ENCODE measurements around the gene LPCAT4.
A peak's percentile ranks its signal among the peaks of the same experiment; 100 is the strongest.
"Not testable (repeated sequence)": the region's sequence is repeated elsewhere in the genome, so short reads cannot be mapped to it uniquely, and the experiment has no call there.

Gene LPCAT4

DNA sequence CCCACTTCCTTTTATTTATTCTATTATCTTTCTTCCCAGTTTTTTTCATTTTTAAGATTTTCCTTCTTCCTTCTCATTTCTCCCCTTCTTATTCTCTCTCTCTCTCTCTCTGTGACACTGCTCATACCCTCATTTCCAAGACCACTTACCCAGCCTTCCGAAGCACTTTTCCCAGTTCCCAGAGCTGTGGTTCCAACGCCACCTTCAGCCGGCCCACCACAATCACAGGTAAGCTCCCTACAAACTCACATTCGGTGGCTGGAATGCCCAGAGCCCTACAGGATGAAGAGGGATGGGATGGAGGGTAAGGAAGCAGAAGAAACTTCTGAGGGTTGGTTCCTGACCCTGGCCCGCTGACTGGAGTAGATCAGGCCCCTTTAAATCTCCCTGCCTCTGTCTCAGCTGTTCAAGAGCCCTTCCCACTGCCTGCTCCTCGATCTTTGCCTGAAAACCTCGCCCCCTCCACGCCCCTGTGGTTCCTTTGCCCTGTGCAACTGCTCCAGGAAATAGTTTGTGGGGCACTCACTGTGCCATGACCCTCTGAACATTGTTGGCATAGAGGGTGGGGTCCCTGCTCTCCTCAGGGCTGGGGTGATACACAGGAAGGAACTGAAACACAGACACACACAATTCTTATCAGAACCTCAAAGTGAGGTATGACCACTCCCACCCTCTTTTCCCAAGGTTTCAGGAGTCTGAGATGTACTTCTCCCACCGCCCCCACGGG lies 4.8 kb downstream of the LPCAT4 start:
- no peak for DNase-seq

DNA sequence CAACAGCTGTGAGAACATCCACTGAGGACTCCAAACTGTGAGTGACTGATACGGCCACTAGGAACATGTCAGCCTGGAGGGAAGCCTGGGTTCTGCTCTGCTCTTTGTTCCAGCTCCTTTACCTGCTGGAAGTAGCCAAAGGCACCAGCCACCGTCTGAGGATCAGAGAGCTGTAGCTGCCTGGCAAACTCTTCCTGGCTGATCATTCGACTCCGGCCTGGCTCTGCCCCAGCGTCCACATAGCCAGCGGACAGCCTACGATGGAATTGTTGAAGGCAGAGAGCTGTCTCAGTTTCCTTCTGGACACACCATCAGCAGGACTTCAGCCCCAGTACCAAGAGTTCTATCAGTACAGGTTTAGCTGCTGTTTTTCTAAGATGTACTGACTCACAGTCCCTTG lies 5.7 kb downstream of the LPCAT4 start:
- DNase-seq, result no peak

DNA sequence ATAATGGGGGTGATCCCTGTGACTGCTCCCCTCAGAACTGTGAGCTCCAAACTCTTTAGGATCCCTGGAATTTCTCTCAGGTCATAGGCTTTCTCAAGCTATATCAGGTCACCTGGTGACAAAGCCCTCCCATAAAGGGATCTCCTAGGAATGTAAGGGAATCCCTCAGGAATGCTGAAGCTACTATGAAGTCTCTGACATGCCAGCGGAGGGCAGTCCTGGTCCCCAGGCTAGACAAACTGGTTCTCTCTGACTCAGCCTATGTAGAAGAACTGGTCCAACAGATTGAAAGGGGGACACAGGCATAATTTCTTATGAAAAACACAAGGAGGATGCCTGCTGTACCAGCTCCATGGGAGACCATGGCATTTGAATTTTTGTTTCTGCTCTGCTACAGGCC lies 6.7 kb downstream of the LPCAT4 start:
- no peak for DNase-seq

DNA sequence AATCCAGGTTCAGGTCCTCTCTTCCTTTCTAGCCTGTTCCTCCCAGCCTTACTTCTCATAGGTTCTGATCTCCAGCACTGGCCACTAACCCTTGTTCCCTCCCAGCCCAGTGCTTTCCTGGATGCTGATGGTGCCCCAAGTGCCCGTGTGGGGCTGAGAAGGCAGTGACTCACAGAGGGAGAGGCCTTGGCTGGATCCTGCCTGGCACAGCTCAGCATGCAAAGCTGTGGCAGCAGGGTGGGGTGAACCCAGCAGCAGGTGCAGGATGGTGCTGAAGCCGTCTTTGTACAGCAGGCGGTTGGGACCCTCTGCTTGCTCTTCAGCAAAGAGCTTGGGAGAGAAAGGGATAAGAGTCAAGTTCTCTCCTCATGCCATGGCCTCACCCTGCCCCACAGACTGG lies 7.6 kb downstream of the LPCAT4 start:
- no peak for DNase-seq

DNA sequence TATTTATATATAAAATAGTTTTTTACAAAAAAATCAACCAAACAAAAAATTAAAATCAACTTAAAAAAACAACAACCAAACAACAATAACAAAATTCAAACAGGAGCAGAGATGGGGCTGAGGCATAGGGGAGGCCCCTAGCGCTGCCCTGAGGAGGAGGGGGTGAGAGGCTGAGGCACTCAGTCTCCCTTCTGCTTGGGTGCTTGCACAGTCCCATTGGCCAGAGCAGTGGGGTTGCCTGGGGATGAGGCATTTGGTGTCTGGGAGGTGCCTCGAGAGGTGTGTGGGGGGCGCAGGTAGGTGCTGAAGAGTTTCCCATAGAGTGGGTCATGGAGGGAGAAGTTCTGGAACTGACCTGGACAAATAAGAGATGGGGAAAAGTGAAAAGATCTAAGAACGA lies 8.0 kb downstream of the LPCAT4 start:
- DNase-seq, result no peak

DNA sequence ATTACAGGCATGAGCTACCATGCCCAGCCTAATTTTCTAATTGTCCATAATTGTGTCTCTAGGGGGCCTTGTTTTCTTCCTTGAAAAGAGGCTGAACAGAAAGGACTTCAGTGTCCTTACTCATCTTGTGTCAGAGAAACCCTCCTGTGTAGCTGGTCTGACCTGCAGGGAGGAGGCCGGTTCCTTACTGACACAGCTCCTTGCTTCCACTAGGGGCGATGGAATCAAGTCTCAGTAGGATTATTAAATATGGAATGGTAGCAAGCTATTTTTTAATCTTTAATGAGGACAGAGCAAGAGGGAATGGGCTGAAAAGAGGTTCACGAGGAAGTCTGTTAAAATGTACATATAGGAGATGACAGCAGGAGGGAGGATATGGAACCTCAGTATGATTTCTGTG lies 8.6 kb downstream of the LPCAT4 start:
- DNase-seq, result no peak

DNA sequence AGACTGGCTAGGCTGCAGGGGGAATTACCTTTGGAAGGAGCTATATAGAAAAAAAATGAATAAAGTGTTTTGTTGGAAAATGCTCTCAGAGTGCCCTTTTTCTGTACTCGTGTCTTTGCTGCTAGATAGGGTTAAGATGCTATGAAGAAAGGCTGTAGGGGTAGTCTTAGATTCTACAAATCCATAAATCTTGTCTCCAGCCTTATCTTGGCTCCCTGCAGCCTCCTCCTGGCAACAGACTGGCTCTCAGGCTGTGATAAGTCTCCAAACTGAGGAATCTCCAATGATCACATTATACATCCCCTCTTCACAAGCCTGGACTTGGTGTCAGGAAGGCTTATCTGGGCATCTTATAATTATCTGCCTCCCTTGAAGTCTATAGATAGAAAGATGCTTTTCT lies 9.3 kb downstream of the LPCAT4 start:
- DNase-seq, result no peak

DNA sequence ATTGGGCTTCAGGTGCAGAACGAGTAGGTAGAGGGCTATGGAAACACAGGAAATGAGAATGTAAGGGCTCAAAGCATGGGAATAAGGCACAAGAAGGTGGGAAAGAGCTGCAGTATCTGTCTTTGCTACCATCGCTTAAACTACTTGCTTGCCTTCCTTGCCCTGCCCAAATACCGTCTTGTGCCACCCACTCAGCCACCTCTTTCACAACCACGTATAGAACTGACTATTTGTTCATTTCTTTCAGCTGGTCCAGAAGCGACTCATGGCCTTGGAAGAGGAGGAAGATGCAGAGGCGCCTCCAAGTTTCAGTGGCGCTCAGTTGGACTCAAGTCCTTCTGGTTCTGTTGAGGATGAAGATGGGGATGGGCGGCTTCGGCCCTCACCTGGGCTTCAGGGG lies 11.8 kb downstream of the LPCAT4 start:
- no peak for DNase-seq

DNA sequence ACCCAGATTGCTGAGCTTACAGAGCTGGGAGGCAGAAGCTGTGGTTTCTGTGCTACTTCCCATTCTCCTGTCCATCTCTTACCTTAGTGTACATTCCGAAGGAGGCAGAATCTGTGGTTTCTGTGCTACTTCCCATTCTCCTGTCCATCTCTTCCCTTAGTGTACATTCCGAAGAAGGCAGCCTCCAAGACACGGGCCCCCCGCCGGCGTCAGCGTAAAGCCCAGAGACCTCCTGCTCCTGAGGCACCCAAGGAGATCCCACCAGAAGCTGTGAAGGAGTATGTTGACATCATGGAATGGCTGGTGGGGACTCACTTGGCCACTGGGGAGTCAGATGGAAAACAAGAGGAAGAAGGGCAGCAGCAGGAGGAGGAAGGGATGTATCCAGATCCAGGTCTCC lies 12.7 kb downstream of the LPCAT4 start:
- no peak for DNase-seq

DNA sequence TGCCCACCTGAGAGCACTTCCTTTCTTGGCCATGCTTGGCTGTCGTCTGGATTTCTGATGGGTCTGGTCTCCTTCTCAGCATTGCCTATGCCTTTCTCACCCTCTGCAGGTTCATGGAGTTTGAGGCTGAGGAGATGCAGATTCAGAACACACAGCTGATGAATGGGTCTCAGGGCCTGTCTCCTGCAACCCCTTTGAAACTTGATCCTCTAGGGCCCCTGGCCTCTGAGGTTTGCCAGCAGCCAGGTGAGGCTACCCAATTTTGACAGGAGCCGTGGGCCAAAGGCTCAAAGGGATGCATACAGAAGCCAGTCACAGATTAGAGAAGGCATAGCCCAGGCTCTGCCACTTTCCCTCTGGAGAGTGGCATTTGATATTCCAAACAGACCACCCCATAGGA lies 13.4 kb downstream of the LPCAT4 start:
- DNase-seq, result no peak

DNA sequence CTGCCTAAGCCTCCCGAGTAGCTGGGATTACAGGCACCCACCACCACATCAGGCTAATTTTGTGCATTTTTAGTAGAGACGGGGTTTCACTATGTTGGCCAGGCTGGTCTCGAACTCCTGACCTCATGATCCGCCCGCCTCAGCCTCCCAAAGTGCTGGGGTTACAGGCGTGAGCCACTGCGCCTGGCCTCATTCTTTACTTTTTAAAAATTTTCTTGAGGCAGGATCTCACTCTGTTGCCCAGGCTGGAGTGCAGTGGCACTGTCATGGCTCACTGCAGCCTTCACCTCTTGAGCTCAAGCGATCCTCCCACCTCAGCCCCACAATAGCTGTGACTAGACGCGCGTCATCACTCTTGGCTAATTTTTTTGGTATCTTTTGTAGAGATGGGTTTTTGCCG lies 14.0 kb downstream of the LPCAT4 start:
- DNase-seq, result not testable (repeated sequence)

DNA sequence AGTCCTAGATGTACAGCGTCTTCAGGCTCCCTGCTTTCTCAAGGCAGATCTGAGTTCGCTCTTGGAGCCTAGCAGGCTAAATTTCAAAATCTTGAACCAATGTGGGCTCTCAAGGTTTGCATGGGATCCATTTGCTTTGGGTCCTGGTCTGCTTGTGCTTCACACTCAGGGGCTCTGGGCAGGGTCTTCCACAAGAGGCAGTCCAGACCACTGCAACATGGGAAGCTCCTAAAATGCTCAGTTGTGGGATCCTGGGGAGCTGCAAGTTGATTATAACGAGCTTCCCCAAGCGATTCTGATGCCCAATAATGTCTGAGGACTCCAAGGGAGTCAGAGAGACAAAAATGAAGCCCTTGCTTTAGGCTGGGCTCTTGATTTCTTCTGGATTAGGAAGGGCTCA lies 17.2 kb downstream of the LPCAT4 start:
- DNase-seq, result no peak

DNA sequence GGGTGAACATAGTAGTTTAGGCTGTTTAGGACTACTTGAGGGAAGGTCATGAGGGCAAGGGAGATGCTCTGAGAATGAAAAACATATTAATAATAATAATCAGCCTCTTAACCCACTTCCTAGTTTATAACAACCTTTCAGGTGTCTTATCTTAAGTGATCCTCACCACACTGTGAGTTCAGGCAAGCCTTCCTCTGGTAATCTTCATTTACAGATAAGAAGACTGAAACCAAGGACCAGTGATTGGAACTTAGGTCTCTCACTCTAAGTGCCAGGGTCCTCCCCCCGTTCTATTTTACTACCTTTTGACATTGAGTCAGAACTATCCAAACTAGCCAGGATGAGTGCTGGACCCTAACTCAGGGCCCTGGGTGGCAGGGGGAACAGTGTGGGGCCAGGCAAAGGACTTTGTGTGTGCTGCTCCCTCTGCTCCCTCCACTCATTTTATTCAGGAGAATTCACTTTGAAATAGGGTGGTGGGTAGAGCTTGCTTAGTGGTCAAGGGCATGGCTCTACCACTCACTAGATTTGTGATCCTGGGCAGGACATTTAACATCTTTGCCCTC lies 18.2 kb downstream of the LPCAT4 start:
- DNase-seq, result no peak

DNA sequence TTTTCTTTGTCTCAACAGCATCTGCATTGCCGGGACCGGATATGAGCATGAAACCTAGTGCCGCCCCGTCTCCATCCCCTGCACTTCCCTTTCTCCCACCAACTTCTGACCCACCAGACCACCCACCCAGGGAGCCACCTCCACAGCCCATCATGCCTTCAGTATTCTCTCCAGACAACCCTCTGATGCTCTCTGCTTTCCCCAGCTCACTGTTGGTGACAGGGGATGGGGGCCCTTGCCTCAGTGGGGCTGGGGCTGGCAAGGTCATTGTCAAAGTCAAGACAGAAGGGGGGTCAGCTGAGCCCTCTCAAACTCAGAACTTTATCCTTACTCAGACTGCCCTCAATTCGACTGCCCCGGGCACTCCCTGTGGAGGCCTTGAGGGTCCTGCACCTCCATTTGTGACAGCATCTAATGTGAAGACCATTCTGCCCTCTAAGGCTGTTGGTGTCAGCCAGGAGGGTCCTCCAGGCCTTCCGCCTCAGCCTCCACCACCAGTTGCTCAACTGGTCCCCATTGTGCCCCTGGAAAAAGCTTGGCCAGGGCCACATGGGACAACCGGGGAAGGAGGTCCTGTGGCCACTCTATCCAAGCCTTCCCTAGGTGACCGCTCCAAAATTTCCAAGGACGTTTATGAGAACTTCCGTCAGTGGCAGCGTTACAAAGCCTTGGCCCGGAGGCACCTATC lies 18.9 kb downstream of the LPCAT4 start:
- no peak for DNase-seq

DNA sequence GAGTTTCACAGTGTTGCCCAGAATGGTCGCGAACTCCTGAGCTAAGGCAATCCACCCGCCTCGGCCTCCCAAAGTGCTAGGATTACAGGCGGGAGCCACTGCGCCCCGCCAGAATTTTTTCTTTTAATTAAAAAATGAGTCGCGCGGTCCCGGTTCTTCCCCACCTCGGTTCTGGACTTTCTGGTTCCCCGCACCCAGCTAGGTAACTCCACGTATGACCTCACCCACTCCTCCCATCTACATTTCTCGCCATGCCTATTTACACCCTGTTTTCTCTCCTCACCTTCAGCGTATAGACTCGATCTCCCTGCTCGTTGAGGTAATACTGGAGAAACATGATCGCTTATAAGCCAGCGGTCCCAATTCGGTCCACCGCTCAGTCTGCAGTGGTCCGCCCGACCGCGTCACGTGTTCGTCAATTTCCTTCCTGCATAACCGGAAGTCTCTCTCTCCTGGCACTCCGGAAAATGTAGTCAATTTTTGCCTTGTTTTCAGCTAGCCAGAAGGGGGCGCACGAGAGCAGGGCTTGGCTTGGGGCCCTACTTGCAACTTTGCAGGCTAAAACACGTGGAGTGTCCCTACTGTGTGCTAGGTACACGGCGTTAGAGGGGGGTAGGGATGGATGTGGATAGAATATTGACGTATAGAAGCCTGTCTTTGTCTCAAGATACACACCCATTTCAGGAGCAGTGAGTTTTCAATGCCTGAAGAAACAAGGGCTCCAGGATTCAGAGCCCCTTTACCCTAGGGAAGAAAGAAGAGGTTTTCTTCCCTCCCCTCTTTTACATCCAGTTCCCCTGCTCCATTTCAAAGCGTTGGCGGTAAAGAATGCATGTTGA lies 24.0 kb downstream of the LPCAT4 start, which contains the start of the genes NOP10 and NUTM1:
Gene NOP10 (minus strand): TSS at position 400 of the 839 bp plus-strand sequence. CDS start 63 bp downstream, at position 337.
Gene NUTM1 (plus strand): TSS at position 579 of the 839 bp plus-strand sequence. CDS start 382 bp downstream, outside the sequence.
- peak; percentile 88 for DNase-seq

DNA sequence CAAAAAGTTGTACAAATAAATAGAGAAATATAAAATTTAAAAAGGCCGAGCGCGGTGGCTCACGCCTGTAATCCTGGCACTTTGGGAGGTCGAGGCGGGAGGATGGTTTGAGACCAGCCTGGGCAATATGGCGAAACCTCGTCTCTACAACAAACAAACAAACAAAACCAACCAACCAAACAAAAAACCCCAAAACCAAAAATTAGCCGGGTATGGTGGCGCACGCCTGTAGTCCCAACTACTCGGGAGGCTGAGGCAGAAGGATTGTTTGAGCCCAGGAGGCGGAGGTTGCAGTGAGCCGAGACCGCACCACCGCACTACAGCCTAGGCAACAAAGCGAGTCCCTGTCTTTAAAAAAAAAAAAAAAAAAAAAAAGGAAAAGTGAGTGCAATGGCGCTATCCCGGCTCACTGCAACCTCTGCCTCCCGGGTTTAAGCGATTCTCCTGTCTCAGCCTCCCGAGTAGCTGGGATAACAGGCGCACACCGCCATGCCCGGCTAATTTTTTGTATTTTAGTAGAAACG lies 24.7 kb downstream of the LPCAT4 start:
- DNase-seq, result not testable (repeated sequence)

DNA sequence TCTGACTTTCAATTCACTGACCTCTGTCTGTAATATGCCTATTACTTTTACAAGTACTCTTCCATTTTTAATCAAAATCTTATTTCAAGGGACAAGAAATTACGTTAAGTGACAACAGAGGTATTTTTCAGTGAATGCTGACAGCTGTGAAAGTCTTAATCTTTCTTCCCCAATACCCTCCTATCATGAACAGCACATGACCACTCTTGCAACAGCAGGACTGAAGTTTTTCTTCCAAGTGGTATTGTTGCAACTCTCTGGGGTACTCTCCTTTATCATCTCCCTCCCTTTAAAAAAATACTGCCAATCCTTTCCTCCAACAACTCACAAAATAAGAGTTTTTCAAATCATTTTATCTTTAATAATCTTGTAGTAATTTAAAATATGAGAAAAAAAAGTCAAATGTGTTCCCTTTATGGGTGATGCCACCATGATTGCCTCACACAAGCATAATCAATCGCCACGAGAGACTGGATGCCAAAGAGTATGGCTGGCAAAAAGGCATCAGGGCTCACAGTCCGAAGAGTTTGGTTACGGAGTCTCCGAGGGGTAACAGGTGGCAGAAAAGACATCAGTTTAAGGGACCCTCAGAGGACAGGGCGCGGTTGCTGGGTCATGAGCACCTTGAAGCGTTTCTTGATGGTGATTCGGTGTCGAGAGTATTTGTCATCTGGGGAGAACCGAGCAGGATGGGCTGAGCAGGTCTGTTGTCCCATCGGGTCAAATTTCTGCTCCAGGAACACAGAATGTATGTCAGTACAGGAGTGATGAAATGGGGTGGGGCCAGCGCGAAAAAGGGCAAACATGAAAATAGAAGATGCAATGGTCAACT lies 25.4 kb downstream of the LPCAT4 start:
- DNase-seq, result no peak

DNA sequence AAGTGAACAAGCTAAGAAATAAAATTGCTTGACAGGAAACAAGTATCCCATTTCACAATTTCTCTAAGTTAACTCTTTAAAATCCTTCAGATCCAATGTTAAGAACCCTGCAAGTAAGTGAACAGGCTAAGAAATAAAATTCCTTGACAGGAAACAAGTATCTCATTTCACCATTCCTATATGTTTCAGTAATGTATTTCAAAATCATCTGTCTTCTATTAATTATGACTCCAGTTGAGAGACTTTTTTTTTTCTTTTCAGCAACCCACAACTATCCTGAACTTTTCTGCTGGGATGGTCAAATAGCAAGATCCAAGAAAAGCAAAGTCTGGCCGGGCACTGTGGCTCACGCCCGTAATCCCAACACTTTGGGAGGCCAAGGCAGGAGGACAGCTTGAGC lies 27.1 kb downstream of the LPCAT4 start:
- no peak for DNase-seq

DNA sequence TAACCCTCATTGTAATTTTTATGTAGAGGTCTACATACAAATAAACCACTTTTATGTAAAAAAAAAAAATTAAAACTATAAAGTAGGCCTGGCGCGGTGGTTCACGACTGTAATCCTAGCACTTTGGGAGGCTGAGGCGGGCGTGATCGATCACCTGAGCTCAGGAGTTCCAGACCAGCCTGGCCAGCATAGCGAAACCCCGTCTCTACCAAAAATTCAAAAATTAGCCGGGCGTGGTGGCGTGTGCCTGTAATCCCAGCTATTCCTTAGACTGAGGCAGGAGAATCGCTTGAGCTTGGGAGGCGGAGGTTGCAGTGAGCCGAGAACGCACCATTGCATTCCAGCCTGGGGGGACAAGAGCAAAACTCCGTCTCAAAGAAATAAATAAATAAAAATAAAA lies 28.6 kb downstream of the LPCAT4 start:
- DNase-seq, result no peak

DNA sequence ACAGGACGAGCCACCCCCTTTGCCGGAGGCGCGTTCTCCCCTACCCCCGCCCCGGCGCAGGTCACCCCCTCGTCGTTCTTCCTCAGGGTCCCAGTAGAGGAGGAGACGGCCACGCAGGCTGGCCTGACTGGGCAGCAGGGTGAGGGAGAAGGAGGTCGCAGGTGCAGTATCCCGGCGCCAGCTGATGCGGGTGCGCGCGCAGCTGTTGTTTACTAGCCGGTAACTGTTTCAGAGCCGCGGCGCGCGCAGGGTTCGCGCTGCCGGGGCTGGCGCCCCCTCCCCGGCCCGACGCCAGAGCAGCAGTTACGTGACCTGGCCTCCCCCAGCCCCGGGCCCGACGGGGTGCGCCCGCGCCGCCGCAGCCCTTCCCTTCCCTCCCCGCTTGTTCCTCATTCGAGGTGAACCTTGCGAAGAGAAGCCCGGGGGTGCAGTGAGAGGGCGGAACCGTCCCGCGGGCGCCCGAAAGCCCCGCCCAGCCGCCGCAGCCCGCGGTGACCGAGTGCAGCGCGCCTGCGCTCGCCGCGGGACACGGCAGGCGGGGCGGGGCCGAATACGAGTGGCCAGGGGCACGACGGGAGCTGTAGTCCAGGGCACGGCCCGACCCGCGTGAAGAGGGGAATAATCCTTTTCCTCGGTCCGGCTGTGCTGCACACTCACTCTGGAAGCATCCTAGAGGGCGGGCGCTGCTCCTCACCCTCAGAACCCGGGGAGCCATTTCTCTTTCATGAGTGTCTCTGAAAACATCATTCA lies 29.3 kb downstream of the LPCAT4 start, which contains the start of gene SLC12A6:
Gene SLC12A6 (minus strand): TSS at position 225 of the 750 bp plus-strand sequence. CDS start 1,101 bp downstream, outside the sequence.
- peak; percentile 93 for DNase-seq

DNA sequence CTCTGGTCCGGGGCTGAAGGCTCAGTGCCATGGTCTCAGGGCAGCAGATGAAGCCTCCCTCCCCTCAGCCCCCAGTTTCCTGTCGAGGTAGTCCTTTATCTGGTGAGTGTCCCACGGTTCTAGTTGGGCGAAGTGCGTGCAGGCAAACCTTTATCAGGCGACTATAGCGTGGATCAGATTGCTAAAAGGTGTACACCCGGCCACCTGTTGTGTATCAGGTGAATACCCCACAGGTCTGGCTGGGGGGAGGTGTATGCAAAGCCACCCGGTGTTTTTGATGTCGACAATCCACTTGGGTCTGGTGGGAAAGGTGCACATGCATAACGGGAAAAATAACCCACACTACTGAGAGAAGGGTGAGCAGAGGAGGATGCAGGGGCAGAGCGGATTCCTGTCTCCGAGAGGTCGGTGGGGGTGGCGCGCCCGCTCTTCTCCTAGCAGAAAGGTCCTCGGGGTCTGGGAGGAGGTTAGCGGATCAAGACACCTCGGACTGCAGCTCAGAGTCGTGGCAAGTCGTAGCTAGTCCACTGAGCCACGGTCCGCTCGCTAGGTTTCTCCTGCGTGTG lies 29.9 kb downstream of the LPCAT4 start:
- DNase-seq, result no peak

All from KG1 (cell line).